ENCODE data around the gene MEI1.

GRCh38 chr22:41775976-41776375 is 76.7 kb downstream of the MEI1 start:
- TF ChIP-seq CTCF (conservative IDR thresholded peaks at IDR 0.05; ENCODE audit: low read length), result no peak
- no peak for TF ChIP-seq EZH2phosphoT487 (IDR thresholded peaks at IDR 0.05; ENCODE audit: borderline replicate concordance, low read depth, low read length)

All from OCI-LY7 (cell line).